ENCODE data around the gene ZBTB2.
"Not testable (repeated sequence)": the region's sequence is repeated elsewhere in the genome, so short reads cannot be mapped to it uniquely, and the experiment has no call there.

ZBTB2 gene

GRCh38 chr6:151408858-151409257 lies 17.5 kb upstream of the ZBTB2 start:
- no peak for DNase-seq
- in situ Hi-C loops (cut with MboI; ENCODE audit: low pct_unique_long_range_greater_than_20kb, low sequenced_read_pairs), result no loop called here

GRCh38 chr6:151403919-151404308 lies 12.6 kb upstream of the ZBTB2 start:
- in situ Hi-C loops (cut with MboI; ENCODE audit: low pct_unique_long_range_greater_than_20kb, low sequenced_read_pairs), result no loop called here
- DNase-seq, result no peak

GRCh38 chr6:151402228-151402627 lies 10.9 kb upstream of the ZBTB2 start:
- in situ Hi-C loops (cut with MboI; ENCODE audit: low pct_unique_long_range_greater_than_20kb, low sequenced_read_pairs), result no loop called here
- DNase-seq, result no peak

GRCh38 chr6:151400473-151400872 lies 9.1 kb upstream of the ZBTB2 start:
- in situ Hi-C loops (cut with MboI; ENCODE audit: low pct_unique_long_range_greater_than_20kb, low sequenced_read_pairs), result no loop called here
- no peak for DNase-seq

- DNase-seq, result no peak
- in situ Hi-C loops (cut with MboI; ENCODE audit: low pct_unique_long_range_greater_than_20kb, low sequenced_read_pairs), result no loop called here
Observed at GRCh38 chr6:151399679-151400078, 8.3 kb upstream of the ZBTB2 start.

GRCh38 chr6:151393410-151393809 lies 2.1 kb upstream of the ZBTB2 start:
- DNase-seq, result no peak
- in situ Hi-C loops (cut with MboI; ENCODE audit: low pct_unique_long_range_greater_than_20kb, low sequenced_read_pairs), result no loop called here

GRCh38 chr6:151392427-151392826 lies 1.1 kb upstream of the ZBTB2 start:
- in situ Hi-C loops (cut with MboI; ENCODE audit: low pct_unique_long_range_greater_than_20kb, low sequenced_read_pairs), result no loop called here
- no peak for DNase-seq

- in situ Hi-C loops (cut with MboI; ENCODE audit: low pct_unique_long_range_greater_than_20kb, low sequenced_read_pairs), result no loop called here
Observed at GRCh38 chr6:151390851-151391470, 398 bp downstream of the ZBTB2 start.

GRCh38 chr6:151390276-151390850 lies 996 bp downstream of the ZBTB2 start:
- in situ Hi-C loops (cut with MboI; ENCODE audit: low pct_unique_long_range_greater_than_20kb, low sequenced_read_pairs), result no loop called here
- peak; percentile 99 for DNase-seq

More at GRCh38 chr6:151390851-151391470, 398 bp downstream of the ZBTB2 start:
- peak; percentile 59 for DNase-seq

- in situ Hi-C loops (cut with MboI; ENCODE audit: low pct_unique_long_range_greater_than_20kb, low sequenced_read_pairs), result no loop called here
- DNase-seq, result no peak
Observed at GRCh38 chr6:151389618-151390275, 1.6 kb downstream of the ZBTB2 start.

GRCh38 chr6:151388997-151389617 lies 2.3 kb downstream of the ZBTB2 start:
- DNase-seq, result no peak
- in situ Hi-C loops (cut with MboI; ENCODE audit: low pct_unique_long_range_greater_than_20kb, low sequenced_read_pairs), result no loop called here

- in situ Hi-C loops (cut with MboI; ENCODE audit: low pct_unique_long_range_greater_than_20kb, low sequenced_read_pairs), result no loop called here
- no peak for DNase-seq
Observed at GRCh38 chr6:151388236-151388635, 3.1 kb downstream of the ZBTB2 start.

- no peak for DNase-seq
- in situ Hi-C loops (cut with MboI; ENCODE audit: low pct_unique_long_range_greater_than_20kb, low sequenced_read_pairs), result no loop called here
Observed at GRCh38 chr6:151387175-151387970, 4.0 kb downstream of the ZBTB2 start.

- DNase-seq, result no peak
- in situ Hi-C loops (cut with MboI; ENCODE audit: low pct_unique_long_range_greater_than_20kb, low sequenced_read_pairs), result no loop called here
Observed at GRCh38 chr6:151385177-151385576, 6.2 kb downstream of the ZBTB2 start.

- in situ Hi-C loops (cut with MboI; ENCODE audit: low pct_unique_long_range_greater_than_20kb, low sequenced_read_pairs), result no loop called here
- DNase-seq, result no peak
Observed at GRCh38 chr6:151384151-151384550, 7.2 kb downstream of the ZBTB2 start.

- in situ Hi-C loops (cut with MboI; ENCODE audit: low pct_unique_long_range_greater_than_20kb, low sequenced_read_pairs); DNase-seq: not testable (repeated sequence)
Observed at GRCh38 chr6:151382631-151383030, 8.7 kb downstream of the ZBTB2 start.

GRCh38 chr6:151381722-151382121 lies 9.6 kb downstream of the ZBTB2 start:
- in situ Hi-C loops (cut with MboI; ENCODE audit: low pct_unique_long_range_greater_than_20kb, low sequenced_read_pairs), result no loop called here
- DNase-seq, result no peak

- DNase-seq, result no peak
- in situ Hi-C loops (cut with MboI; ENCODE audit: low pct_unique_long_range_greater_than_20kb, low sequenced_read_pairs), result no loop called here
Observed at GRCh38 chr6:151380848-151381205, 10.5 kb downstream of the ZBTB2 start.

- DNase-seq, result peak; percentile 33
- in situ Hi-C loops (cut with MboI; ENCODE audit: low pct_unique_long_range_greater_than_20kb, low sequenced_read_pairs), result no loop called here
Observed at GRCh38 chr6:151379933-151380847, 11.2 kb downstream of the ZBTB2 start.
